Stimulated activated CD8-positive, alpha-beta memory T cell treated with anti-CD3 and anti-CD28 coated beads, Interleukin-12 subunit alpha, Interleukin-12 subunit beta, amount 100 ng/mL, for 1 hour (primary cell): ENCODE results near the gene CDCA7L.
"Not testable (repeated sequence)": the region's sequence is repeated elsewhere in the genome, so short reads cannot be mapped to it uniquely, and the experiment has no call there.

Source experiments
- DNase-seq: peaks from one replicate; pipeline ENCODE4 v3.0.0-alpha.2; 2020; ENCODE audit warnings: low read depth

Gene CDCA7L

DNA sequence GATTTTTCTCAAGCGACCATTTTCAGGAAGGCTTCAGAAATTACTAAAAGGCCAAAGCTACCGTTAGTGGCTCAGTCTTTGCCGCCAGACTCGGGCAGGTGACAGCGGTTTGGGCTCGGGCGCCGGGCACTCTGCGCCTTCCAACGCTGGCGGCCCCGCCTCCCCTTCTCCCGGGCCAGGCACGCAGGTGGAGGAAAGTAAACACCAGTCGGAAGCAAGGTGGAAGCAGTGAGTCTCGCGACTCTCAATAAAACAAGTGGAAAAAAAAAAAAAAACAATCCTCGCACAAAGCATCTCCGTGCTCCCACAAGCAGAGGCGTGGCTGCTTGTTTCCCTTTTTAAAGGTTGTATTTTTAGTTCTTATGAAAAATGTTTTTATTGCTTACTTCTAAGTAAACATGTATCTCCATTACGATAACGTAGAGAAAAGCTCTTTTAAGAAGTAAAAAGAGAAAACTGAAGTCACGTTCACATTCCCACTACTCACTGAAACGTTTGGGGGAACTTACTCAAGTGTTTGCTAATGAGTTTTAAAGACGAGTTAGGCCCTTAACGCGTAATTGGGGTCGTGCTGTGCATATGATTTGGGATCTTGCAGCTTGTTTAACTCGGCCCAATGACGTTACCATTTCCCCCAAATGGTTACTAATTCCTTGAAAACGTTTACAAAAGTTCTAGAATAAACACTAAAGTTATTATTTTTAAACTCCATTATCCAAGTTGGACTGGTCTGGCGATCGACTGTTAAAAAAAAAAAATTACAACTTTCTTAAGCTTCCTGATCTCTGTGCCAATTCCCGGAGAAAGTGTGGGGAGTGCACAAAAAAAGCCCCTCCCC lies 864 bp downstream of the CDCA7L start:
- DNase-seq: no peak

DNA sequence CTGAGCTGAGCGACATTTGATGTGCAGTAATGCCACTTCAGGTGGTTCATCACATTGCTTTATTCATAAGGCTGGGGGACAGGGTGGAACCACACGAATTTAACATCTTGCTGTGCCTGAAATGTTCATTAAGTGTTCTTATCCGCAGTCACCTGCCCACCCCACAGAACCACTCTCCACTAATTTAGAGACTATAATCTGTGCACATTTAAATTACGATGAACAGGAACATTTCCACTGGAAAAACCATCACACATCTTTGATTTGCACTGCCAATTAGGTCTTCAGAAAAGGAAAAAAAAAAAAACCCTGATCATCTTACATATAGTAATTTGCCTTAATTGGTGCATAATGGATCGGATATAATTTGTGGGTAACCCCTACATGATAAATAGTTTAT lies 2.3 kb downstream of the CDCA7L start:
- DNase-seq: no peak

DNA sequence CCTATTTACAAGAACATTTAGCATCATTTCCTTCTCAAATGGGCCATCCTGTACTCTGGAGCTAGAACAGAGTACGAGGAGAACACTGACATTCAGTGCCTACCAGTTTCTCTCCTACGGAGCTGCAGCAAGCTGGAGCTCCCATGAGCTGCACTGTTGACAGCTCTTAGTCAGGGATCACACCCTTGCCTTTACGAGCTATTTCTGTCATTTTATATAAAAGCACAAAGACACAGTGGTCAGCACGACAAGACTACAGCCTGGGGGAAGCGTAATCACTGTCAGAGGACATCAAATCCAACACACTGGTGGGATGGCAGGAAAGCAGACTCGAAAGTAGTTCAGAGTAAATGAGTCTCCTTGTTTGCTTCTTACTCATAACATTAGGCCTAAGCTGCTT lies 2.7 kb downstream of the CDCA7L start:
- DNase-seq: no peak

DNA sequence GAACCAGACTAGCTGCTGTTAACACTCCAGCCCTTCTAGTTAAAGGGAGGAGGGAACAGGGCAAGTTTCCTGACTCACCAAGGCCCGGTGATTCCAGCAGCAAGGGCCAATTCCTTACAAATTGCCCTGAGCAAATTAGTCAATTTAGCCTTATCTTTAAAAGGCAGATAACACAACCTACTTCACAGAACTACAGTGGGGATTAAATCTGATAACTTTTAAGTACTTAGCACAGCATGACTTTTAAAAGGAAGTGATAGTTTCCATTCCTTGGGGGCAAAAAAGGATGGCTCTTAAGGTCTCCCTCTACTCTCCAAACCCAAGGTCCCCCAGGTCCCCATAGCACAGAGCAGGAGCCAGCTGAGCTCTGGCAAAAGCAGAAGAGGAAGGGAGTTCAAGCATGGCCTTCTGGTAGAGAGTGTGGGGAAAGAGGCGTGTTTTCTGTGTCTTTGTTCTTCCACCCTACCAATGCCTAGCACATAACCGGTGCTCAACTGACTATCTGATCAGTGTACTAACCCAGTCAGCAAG lies 4.0 kb downstream of the CDCA7L start:
- DNase-seq: no peak

DNA sequence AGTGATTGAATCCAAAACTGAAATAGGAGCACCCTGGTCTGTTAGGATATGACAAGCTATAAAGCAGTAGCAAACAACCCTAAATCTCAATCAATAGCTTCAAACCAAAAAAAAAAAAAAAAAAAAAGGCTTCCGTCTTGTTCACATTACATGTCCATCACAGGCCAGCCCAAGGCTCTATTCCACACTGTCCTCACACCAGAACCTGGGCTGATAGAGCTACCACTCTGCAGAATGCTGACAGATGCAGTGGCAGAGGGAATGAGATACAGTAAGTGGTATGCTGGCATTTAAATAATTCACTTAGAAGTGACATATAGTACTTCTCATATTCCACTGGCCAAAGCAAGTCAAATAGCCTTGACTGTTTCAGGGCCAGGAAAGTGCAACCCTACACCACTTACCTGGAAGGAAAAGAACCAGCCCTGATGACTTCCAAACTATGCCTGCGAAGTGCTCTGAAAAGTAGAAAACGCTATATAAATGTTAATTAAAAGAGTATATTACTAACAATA lies 5.8 kb downstream of the CDCA7L start:
- DNase-seq: no peak

DNA sequence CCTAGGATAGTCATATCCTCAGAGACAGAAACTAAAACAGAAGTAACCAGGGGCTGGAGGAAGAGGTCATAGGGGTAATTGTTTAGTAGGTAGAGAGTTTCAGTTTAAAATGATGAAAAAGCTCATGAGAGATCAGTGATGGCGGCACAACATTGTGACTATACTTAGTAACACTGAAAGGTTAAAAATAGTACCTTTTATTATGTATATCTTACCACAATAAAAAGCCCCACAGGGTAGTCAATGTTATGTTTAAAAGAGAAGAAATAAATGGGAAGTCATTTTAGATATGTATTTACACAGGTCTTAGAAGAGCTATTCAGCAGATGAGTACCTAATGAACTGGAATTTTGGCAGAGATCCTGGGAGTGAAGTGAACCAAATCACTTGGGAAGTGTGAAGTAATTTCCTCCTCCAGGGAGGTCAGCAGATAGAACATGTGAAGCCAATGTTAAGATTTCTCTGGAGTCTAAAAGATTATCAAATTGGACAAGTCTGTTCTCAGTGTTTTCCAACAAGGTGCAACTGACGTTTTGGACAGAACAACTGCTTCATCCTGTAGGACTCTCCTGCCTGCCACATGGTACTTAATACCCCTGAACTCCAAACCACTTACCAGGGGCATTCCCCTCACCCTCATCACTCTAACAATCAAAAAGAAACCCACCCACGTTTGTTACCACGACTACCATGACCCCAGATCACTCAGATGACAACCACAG lies 6.4 kb downstream of the CDCA7L start:
- DNase-seq: no peak

DNA sequence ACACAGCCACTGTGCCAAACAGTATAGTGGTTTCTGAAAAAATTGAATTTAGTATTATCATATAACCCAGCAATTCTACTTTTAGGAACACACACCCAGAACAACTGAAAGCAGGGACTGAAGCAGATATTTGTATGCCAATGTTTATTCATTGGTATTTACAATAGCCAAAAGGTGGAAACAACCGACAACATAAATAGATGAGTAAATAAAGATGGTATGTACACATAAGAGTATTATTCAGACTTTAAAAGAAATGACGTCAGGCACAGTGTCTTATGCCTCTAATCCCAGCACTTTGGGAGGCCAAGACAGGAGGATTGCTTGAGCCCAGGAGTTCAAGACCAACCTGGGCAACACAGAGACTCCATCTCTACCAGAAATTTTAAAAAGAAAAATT lies 7.2 kb downstream of the CDCA7L start:
- no peak for DNase-seq

DNA sequence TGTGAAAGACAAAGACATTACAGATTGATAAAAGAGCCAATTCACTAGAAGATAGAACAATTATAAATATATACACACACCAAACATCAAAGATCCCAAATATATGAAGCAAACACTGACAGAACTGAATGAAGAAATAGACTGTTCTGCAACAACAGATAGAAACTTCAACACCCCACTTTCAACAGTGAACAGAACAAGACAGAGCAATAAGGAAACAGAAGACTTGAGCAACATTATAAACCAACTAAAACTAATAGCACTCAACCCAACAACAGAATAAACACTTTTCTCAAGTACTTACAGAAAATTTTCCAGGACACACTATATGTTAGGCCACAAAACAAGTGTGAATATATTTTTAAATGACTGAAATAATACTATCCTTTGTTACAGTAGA lies 10.9 kb downstream of the CDCA7L start:
- DNase-seq: no peak

DNA sequence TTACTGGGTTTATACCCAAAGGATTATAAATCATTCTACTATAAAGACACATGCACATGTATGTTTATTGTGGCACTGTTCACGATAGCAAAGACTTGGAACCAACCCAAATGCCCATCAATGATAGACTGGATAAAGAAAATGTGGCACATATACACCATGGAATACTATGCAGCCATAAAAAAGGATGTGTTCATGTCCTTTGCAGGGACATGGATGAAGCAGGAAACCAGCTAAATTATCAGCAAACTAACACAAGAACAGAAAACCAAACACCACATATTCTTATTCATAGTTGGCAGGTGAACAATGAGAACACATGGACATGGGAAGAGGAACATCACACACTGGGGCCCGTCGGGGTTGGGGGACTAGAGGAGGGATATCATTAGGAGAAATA lies 12.4 kb downstream of the CDCA7L start:
- not testable (repeated sequence) for DNase-seq

DNA sequence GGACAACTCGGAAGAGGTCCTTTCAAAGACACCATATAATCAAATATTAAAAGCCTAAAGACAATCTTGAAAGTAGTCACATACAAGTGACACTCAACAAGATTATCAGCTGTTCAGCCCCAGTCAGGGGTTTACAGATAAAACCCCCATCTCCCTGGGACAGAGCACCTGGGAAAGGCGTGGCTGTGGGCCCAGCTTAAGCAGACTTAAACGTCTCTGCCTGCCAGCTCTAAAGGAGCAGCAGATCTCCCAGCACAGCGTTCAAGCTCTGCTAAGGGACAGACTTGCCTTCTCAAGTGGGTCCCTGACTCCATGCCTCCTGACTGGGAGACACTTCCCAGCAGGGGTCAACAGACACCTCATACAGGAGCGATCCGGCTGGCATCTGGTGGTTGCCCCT lies 18.0 kb downstream of the CDCA7L start:
- DNase-seq: no peak

DNA sequence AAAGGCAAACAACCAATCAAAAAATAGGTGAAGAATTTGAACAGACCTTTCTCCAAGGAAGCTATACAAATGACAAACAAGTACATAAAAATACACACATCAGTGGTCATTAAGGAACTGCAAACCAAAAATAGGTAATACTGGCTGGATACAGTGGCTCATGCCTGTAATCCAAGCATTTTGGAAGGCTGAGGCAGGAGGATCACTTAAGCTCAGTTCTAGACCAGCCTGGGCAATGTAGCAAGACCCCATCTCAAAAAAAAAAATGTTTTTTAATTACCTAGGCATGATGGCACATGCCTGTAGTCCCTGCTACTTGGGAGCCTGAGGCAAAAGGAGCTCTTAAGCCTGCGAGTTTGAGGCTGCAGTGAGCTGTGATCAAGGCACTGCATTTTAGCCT lies 19.3 kb downstream of the CDCA7L start:
- no peak for DNase-seq

DNA sequence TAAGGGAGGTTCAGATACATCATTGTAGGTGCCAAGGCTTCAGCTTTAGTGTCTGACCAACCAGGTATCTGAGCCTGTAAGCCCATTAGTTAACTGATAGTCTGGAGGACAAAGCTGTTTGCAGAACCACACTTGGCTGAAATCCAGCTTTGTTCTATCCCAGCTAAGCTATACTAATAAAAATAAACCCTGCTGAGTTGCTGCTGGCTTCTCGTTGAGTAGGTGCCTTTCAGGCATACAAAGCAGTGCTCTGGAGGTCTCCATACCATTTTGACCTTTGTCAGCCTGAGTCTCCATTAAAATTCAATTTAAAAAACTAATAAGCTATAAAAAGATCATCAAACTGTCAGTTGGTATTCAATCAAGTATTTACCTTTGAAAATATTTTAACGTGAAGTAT lies 22.0 kb downstream of the CDCA7L start:
- no peak for DNase-seq

DNA sequence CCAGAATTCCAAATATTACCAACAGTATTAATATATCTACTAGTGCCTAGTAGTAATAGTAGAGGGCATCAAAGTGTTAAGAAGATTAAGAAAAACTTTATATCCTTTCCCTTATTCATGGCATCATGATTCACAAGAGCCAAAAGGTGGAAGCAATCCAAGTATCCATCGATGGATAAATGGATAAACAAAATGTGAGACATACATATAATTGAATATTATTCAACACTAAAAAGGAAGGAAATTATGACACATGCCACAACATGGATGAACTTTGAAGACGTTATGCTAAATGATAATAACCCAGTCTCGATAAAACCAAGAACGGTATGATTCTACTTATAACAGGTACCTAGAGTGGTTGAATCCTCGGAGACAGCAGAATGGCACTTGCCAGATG lies 23.1 kb downstream of the CDCA7L start:
- no peak for DNase-seq

DNA sequence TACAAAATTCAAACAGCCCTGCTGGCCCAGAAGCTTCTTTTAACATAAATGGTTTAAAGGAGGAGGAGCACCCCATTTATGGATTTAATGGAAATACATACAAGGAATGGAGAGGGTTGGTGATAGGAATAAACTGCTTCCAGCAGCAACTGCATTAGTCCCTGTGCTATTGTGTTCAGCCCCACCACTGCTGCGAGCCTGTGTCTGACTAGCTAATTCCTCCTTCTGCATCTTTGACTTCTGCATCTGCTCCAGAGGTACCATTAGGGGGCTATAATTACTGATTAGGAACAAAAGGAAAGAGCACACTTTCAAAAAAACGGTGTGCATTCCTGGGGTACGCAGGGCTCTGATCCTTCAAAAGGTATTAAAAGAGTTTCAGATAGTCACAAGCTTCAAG lies 24.8 kb downstream of the CDCA7L start:
- DNase-seq: no peak

DNA sequence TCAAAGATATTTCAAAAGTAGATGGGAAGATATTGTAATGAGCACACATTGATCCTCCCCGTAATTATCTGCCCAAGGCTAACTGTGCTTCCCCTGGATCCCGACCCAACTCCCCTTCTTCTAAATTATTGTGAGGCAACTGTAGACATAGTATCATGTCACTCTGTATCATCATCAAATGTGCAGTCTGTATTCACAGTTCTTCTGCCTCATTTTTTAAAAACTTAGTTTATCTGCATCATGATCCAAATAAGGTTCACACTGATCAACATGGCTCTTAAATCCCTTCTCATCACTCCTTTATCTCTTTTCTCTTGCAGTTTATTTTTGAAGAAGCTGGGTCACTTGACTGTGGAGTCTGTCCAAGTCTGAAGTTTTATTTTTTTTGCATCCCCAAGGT lies 27.5 kb downstream of the CDCA7L start:
- no peak for DNase-seq

DNA sequence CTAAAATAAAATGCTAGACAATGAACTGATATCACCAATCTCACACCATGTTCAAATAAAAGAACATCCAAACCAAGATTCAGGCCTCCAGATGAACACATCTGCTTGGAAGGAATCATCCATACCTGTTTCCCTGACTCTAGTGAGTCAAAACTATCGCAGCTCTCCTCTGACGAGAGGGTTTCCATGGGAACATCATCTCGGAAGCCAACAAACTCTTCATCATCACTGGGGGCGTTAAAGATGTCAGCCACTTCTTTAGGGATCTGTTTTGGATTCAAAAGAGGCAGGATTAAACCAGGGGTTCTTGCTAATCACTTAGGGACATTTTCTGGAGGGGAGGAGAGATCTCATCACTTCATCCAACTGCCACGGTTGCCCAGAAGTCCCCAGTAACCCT lies 29.1 kb downstream of the CDCA7L start:
- DNase-seq: no peak

DNA sequence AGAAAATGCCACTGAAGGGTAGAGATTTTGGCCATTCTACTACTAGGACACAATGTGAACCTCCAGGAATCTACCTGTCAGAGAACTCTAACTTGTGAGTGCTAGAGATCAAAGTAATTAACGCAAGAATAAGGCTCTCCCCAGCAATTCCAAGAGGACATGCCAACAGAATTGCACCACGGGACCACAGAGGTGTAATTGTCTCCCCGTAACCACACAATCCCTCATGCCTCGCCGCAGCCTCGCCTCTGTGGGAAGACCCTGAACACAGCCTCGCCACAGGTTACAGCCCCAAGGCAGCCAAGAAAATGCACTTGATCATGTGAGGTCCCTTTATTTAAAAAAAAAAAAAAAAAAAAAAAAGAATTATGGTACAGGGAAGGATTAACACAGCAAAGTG lies 29.5 kb downstream of the CDCA7L start:
- DNase-seq: no peak

DNA sequence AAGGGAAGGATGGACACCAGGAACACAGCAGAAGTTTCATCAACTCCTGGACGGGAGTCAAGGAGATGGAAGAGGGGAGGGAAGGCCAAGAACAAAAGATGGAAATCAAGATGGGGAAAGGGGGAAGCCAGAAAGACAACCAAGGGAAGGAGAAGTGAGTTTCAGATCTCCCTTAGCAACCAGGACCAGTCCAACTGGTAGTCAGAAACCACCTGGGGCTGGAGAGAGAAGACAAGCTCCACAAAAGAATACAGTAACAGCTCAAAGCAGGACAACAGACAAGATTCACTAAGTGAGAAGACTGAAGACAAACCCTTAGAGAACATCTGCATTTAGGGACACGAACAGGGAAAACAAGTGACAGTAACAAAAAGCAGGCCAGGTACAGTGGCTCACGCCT lies 30.6 kb downstream of the CDCA7L start:
- no peak for DNase-seq

DNA sequence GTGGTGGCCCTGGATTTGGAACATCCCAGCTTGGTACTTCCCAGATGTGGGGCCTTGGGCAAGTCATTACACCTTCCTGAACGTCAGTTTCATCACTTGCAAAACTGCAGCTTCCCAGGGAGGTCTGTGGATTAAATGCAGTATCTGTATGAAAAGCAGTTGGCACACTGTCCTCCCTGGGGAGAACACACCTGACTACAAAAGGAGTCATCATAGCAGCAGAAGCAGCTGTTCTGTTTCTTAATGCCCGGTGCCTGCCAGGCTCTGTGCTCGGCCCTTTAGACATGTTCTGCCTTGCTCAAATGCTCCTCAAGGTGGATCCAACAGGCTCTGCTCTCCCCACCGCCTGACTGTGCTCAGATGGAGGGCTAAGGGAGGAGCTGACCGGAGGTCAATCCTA lies 31.0 kb downstream of the CDCA7L start:
- no peak for DNase-seq

DNA sequence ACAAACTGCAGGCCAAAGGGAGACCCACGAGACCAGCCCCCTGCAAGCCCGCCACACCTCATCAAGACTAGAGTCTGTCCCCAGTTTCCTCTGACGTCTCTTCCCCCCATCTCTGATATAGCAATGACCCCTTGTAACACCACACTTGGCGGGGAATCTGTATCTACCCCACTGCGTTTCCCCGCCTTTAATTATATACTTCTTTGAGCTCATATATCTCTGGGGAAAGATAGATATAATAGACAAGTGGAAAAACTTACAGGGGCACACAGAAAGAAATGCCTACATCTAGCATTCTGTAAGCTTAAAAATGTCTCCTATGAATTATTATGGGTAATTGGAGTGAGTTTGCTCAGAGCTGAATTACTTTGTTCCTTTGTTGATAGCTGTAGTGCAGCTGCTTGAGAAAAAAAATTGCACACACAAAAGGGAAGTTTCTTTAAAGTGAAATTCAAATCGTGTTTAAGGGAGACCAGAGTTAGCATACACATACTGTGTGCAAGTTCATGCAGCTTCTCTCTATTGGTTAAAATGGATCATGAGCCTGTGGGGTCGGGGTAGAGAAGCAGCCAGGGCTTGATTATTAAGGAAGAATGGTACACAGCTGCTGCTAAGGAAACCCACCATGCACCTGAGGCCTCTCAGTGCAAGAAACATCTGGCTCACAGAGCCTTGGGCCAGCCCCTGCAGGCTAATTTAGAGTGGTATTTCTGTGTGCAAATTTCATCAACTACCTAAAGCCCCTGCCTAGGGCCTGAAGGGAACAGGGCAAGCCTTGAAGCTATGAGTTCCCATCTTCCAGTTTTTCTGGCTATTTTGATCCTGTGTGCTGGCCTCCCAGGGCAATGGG lies 32.5 kb downstream of the CDCA7L start:
- DNase-seq: no peak

DNA sequence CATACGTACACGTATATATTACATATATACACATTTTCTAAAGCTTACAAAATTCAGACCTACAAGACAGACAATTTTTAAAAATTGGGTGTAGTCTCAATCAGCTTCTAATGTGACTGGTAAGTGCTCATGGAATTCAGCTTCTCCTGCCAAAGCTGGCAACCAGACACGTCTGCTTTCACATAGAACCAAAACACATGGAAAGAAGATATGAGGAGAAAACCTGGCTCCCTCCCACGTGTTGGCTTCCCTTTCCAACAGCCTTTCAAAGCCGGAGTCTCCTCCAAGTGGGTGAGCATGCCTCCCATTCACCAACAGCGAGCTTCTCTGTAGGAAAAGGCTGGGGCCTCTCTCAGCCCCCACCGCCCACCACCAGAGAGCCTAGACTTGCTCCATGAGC lies 33.4 kb downstream of the CDCA7L start:
- no peak for DNase-seq

DNA sequence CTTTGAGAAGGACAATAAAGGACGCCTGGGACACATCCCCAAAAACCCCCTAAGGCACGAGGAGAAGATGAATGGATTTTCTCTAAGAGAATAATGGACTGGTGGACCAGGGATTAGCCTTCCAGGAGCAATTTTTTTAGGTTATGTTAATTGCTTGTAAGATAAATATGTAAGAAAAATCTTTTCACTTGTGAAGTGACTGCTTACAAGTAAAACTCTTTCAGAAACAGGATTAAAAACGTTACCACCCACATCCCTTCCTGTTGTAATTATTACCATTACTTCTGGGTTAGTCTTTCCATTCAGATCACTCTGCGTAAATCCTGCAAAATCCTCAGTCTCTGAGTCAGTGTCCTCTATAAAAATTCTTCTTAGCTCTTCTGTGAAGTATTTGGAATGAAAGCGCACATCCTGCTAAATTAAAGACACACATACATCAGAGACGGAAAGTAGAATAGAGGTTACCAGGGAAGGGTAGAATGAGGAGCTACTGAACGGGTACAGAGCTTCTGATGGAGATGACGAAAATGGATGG lies 34.3 kb downstream of the CDCA7L start:
- no peak for DNase-seq
